Measurements from ENCODE around the gene ARID3A. TPM values are rescaled to one million over a fixed set of nuclear protein-coding genes. Genes with fewer than 3 reads are reported as not detected.

ARID3A gene, protein sequence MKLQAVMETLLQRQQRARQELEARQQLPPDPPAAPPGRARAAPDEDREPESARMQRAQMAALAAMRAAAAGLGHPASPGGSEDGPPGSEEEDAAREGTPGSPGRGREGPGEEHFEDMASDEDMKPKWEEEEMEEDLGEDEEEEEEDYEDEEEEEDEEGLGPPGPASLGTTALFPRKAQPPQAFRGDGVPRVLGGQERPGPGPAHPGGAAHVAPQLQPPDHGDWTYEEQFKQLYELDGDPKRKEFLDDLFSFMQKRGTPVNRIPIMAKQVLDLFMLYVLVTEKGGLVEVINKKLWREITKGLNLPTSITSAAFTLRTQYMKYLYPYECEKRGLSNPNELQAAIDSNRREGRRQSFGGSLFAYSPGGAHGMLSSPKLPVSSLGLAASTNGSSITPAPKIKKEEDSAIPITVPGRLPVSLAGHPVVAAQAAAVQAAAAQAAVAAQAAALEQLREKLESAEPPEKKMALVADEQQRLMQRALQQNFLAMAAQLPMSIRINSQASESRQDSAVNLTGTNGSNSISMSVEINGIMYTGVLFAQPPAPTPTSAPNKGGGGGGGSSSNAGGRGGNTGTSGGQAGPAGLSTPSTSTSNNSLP
- total RNA-seq (2012; rRNA removed) = 16.0 and 16.7 TPM in 2 replicates
- 23.1 and 29.4 TPM in 2 replicates for polyA plus RNA-seq (2012; rRNA removed)
- polyA plus RNA-seq (2012; cell fraction: cytosol; rRNA removed) = 11.4 and 20.8 TPM in 2 replicates
- polyA plus RNA-seq (2012; cell fraction: nucleus; rRNA removed; ENCODE audit: low replicate concordance) = 47.6 and 91.2 TPM in 2 replicates
- percentile 86 among the genes with signal in this experiment for Bru-seq, nascent RNA
- BruChase-seq, experiment 1, labeled RNA remaining after a 6-hour chase = percentile 95 among the genes with signal in this experiment
- percentile 91 among the genes with signal in this experiment for BruChase-seq, experiment 2, labeled RNA remaining after a 2-hour chase
- long read RNA-seq, partial matches to known transcripts = 41 of 57 reads
- long read RNA-seq, other reads (novel, unspliced or antisense) = 16 of 57 reads

- Histone ChIP-seq H2AK5ac (ENCODE audit: low read depth, low read length) (peak within 1 kb of the TSS; percentile 90), H4K5ac (ENCODE audit: low read depth, low read length) (peak within 1 kb of the TSS; percentile 67), H4K20me1 (ENCODE audit: insufficient read depth, low read length) (peaks cover 10% of the 10 kb centered on the region), H2BK20ac (ENCODE audit: low read depth, low read length) (peak within 1 kb of the TSS; percentile 77), H3K18ac (ENCODE audit: low read depth, low read length) (peak within 1 kb of the TSS; percentile 85), H2BK15ac (ENCODE audit: low read depth, low read length) (peak within 1 kb of the TSS; percentile 76; the same call in 1 of the 3 replicates), H2BK120ac (ENCODE audit: low read depth, low read length) (peak within 1 kb of the TSS; percentile 79), H3K9me3 (ENCODE audit: control insufficient read depth, insufficient read depth, low read length) (no peaks in the 10 kb centered on the region), H3K14ac (replicated peaks; ENCODE audit: low read depth, low read length) (peak within 1 kb of the TSS; percentile 65), H3K4me3 (ENCODE audit: insufficient read depth, low read depth, low read length) (peak within 1 kb of the TSS; percentile 96), H3K4me2 (ENCODE audit: low read depth, low read length) (peak within 1 kb of the TSS; percentile 74), H3K4me1 (ENCODE audit: control insufficient read depth, insufficient read depth, low read length) (peaks cover 5% of the 10 kb centered on the region), H4K91ac (ENCODE audit: insufficient read depth, low read depth, low read length) (peak within 1 kb of the TSS; percentile 85), H3K9ac (ENCODE audit: low read depth, low read length) (peak within 1 kb of the TSS; percentile 98), H2AFZ (replicated peaks; ENCODE audit: low read length, poor library complexity) (peak within 1 kb of the TSS; percentile 95), H3K56ac (ENCODE audit: extremely low read depth, insufficient read depth, low read length) (peak within 1 kb of the TSS; percentile 84), H3K27ac (ENCODE audit: insufficient read depth, low read length) (peak within 1 kb of the TSS; percentile 97), H3K23ac (ENCODE audit: low read depth, low read length) (peak within 1 kb of the TSS; percentile 93), H3K27me3 (ENCODE audit: control insufficient read depth, insufficient read depth, low read length) (peaks cover 4% of the 10 kb centered on the region), H4K8ac (ENCODE audit: low read depth in 2 of 2, low read length in 2 of 2) (peak within 1 kb of the TSS; percentile 57 to 60; a peak in 3 of 4 replicates), H3K79me1 (ENCODE audit: low read depth in 1 of 2, low read length in 2 of 2) (peaks cover 0 to 35% of the 10 kb centered on the region in 2 experiments; a peak in 1 of 4 replicates), H3K4ac (ENCODE audit: low read depth, low read length) (peak within 1 kb of the TSS; percentile 86), H3K36me3 (ENCODE audit: control insufficient read depth, insufficient read depth, low read length) (peaks cover 16% of the 10 kb centered on the region), H2BK5ac (ENCODE audit: low read depth, low read length, poor library complexity, severe bottlenecking) (peak within 1 kb of the TSS; percentile 96), H2AK9ac (replicated peaks; ENCODE audit: low read depth, low read length, poor library complexity) (peak within 1 kb of the TSS; percentile 99), H3K9me1 (ENCODE audit: insufficient read depth, low read length) (no peaks in the 10 kb centered on the region)
- WGBS, 2 experiments (ENCODE audit: extremely low coverage in 2 of 2, insufficient read length in 1 of 2) = 0% methylated on average over 16 of the region's 97 CpGs; no CpG with 5 or more reads in 1 of the 2 experiments
- no TSS peak for BruUV-seq (replicated peaks)
- dilution Hi-C loops (cut with HindIII; ENCODE audit: low sequenced_read_pairs, unreplicated experiment) (no loop called here), in situ Hi-C loops (cut with MboI; ENCODE audit: low sequenced_read_pairs) (no loop called here), intact Hi-C loops (cut with micrococcal nuclease) (loop anchor here (1.0 to 2.0 kb wide), 2 partner anchors 57 to 315 kb away; partner anchors contain the start of gene ATP5F1D)
- peak; percentile 82 for DNase-seq
- ChIA-PET POLR2A (ENCODE audit: unreplicated experiment) (no interaction called here), CTCF (no interaction called here)
- ATAC-seq (ENCODE audit: low read depth) = peak; percentile 73
- no peak for TF ChIP-seq MAFK (IDR thresholded peaks at IDR 0.05; ENCODE audit: low read depth, low read length)
- no peak for TF ChIP-seq CHD1 (IDR thresholded peaks at IDR 0.05; ENCODE audit: low read depth, low read length)
- no peak for TF ChIP-seq CEBPB (IDR thresholded peaks at IDR 0.05; ENCODE audit: low read depth, low read length)
- no peak for TF ChIP-seq BHLHE40 (IDR thresholded peaks at IDR 0.05; ENCODE audit: low read depth, low read length)
- TF ChIP-seq, protein P1, sequence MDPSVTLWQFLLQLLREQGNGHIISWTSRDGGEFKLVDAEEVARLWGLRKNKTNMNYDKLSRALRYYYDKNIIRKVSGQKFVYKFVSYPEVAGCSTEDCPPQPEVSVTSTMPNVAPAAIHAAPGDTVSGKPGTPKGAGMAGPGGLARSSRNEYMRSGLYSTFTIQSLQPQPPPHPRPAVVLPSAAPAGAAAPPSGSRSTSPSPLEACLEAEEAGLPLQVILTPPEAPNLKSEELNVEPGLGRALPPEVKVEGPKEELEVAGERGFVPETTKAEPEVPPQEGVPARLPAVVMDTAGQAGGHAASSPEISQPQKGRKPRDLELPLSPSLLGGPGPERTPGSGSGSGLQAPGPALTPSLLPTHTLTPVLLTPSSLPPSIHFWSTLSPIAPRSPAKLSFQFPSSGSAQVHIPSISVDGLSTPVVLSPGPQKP (IDR thresholded peaks at IDR 0.05; ENCODE audit: borderline replicate concordance, low read depth, low read length) = no peak
- TF ChIP-seq SMC3 (IDR thresholded peaks at IDR 0.05; ENCODE audit: low read depth, low read length) = no peak
- peak; percentile 59 for TF ChIP-seq POLR2A (IDR thresholded peaks at IDR 0.05; ENCODE audit: low read depth, low read length)
- peak; percentile 52; the same call in 1 of the 2 replicates for TF ChIP-seq MXI1 (IDR thresholded peaks at IDR 0.05; ENCODE audit: borderline replicate concordance, low read depth, low read length)
- TF ChIP-seq MAZ (IDR thresholded peaks at IDR 0.05; ENCODE audit: borderline replicate concordance, low read depth, low read length) = peak; percentile 91
- TF ChIP-seq, protein P2, sequence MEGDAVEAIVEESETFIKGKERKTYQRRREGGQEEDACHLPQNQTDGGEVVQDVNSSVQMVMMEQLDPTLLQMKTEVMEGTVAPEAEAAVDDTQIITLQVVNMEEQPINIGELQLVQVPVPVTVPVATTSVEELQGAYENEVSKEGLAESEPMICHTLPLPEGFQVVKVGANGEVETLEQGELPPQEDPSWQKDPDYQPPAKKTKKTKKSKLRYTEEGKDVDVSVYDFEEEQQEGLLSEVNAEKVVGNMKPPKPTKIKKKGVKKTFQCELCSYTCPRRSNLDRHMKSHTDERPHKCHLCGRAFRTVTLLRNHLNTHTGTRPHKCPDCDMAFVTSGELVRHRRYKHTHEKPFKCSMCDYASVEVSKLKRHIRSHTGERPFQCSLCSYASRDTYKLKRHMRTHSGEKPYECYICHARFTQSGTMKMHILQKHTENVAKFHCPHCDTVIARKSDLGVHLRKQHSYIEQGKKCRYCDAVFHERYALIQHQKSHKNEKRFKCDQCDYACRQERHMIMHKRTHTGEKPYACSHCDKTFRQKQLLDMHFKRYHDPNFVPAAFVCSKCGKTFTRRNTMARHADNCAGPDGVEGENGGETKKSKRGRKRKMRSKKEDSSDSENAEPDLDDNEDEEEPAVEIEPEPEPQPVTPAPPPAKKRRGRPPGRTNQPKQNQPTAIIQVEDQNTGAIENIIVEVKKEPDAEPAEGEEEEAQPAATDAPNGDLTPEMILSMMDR (conservative IDR thresholded peaks at IDR 0.05; ENCODE audit: low read depth, low read length) = 0 out of 2 replicates have a peak, but pooled peaks have one; percentile 4
These were observed at the start of gene ARID3A for GRCh38 chr19:925526-926322. Gene ARID3A (plus strand): TSS chr19:926035. CDS start chr19:929529, 3,494 bp downstream.

Data from IMR-90 (cell line).